WERI-Rb-1 (cell line): Measurements from ENCODE around the gene FNDC3B.

ENCODE experiments used
- DNase-seq: peaks from one replicate; pipeline ENCODE4 v3.0.0-alpha.2; 2020
- H3K27ac ChIP-seq: fragments of 250-450 bp; sonication (Bioruptor Pico); 2 replicates; pipeline ENCODE4 v1.5.1; 2020; ENCODE audit warnings: mild to moderate bottlenecking, moderate library complexity
- H3K27me3 ChIP-seq: fragments of 250-450 bp; sonication (Bioruptor Pico); 2 replicates; pipeline ENCODE4 v1.5.1; 2021; ENCODE audit warnings: mild to moderate bottlenecking, low read depth, moderate library complexity; ENCODE audit not compliant: insufficient read depth, severe bottlenecking
- H3K36me3 ChIP-seq: fragments of 250-450 bp; sonication (Bioruptor Pico); 2 replicates; pipeline ENCODE4 v1.5.1; 2020; ENCODE audit warnings: mild to moderate bottlenecking, moderate library complexity
- H3K4me3 ChIP-seq: 2 replicates; pipeline ENCODE4 v1.5.1; 2011; ENCODE audit warnings: low read depth, mild to moderate bottlenecking, control low read depth, low read length
- H3K9me3 ChIP-seq: fragments of 250-450 bp; sonication (Bioruptor Pico); 2 replicates; pipeline ENCODE4 v1.5.1; 2021; ENCODE audit warnings: mild to moderate bottlenecking, moderate library complexity; ENCODE audit not compliant: severe bottlenecking
- TF ChIP-seq, protein P1 (sequence below): IDR thresholded peaks from 2 replicates; pipeline ENCODE4 v1.5.1; 2011; ENCODE audit warnings: low read depth, mild to moderate bottlenecking, control low read depth, inconsistent platforms, low read length

FNDC3B gene

DNA sequence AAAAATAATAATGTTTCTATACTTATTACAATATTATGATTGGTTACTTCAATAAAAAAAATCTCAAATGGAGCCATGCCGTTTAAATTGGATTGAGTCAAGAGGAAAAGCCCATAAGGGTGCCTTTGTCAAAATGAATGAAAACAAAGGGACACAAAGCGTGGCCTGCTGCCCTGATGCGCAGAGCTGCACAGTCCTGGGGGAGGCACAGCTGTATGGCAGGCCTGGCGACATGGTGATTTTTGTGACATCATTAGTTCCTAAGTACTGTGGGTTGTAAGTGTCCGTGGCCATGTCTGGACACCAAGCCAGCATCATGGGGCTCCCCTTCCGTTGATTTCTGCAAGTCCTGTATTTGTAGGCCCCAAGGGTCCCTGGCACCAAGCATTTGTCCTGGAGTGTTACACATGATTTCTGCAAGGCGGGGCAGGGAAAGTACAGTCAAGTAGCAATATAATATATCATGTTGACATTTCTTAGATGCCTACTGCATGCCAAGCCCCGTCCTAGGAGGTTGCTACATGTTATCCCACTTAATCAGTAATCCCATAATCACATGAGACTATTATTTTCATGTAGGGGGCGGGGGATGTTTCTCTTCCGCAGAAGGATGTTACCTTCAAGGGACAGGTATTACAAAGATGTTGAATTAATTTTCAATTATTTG is 349.2 kb downstream of the FNDC3B start:
- H3K27me3 ChIP-seq = no peaks in the 10 kb centered on the region
- H3K9me3 ChIP-seq = no peaks in the 10 kb centered on the region
- TF ChIP-seq, protein P1, sequence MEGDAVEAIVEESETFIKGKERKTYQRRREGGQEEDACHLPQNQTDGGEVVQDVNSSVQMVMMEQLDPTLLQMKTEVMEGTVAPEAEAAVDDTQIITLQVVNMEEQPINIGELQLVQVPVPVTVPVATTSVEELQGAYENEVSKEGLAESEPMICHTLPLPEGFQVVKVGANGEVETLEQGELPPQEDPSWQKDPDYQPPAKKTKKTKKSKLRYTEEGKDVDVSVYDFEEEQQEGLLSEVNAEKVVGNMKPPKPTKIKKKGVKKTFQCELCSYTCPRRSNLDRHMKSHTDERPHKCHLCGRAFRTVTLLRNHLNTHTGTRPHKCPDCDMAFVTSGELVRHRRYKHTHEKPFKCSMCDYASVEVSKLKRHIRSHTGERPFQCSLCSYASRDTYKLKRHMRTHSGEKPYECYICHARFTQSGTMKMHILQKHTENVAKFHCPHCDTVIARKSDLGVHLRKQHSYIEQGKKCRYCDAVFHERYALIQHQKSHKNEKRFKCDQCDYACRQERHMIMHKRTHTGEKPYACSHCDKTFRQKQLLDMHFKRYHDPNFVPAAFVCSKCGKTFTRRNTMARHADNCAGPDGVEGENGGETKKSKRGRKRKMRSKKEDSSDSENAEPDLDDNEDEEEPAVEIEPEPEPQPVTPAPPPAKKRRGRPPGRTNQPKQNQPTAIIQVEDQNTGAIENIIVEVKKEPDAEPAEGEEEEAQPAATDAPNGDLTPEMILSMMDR = no peak
- DNase-seq = no peak
- no peaks in the 10 kb centered on the region for H3K36me3 ChIP-seq
- no peak overlapping the region for H3K4me3 ChIP-seq
- H3K27ac ChIP-seq = no peak overlapping the region

DNA sequence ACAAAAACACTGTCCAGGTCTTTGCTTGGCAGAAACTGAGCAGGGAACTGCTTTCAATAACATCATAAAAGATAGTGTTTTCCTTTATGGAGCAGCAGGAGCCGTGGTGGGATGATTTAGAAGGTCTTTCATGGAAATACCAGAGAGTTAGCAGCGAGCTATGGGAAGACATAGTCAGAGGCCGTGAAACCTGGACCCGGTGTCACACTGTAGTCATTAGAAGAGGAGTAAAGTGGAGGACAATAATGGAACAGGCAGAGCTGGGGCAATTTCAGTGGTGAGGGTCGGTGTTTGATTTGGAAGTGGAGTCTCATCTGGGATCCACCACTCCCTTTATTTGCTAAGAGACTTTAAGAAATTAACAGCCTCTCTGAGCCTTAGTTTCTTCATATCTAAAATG is 351.4 kb downstream of the FNDC3B start:
- no peaks in the 10 kb centered on the region for H3K36me3 ChIP-seq
- TF ChIP-seq, protein P1 = no peak

DNA sequence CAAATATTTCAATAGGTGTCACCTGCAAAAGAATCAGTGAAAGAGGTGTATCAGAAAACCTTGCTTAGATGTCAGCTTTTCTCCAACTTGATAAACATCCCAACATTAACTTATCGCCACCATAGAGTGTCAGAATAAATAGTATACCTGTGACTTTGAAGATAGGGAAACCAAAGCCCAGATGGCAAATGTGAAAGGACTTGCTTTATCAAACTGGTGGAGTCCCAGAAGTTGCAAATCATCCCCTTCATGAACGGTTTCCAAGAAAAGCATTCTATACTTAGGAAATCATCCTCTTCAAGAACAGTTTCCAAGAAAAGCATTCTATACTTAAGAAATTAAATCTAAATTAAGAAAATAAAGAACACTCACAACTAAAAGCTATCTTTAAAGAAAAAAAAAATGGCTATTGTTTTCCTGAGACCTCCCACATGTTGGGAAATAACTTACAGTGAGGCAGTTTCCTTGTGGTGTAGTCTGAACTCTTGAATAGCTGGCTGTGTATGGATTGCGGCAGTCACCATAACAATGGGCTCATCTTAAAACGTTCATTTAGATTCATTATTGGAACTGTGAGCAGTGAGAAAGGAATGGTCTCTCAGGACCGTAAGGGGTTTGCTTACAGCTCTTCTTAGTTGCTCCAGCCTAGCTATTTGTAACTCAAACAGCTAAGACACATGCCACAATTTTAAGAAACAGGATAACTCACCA is 352.4 kb downstream of the FNDC3B start:
- TF ChIP-seq, protein P1 = no peak
- H3K9me3 ChIP-seq = no peaks in the 10 kb centered on the region
- no peak for DNase-seq
- no peak overlapping the region for H3K4me3 ChIP-seq
- H3K36me3 ChIP-seq = no peaks in the 10 kb centered on the region
- H3K27me3 ChIP-seq = no peaks in the 10 kb centered on the region
- no peak overlapping the region for H3K27ac ChIP-seq

More for the DNA sequence above, 351.4 kb downstream of the FNDC3B start:
- Histone ChIP-seq H3K4me3 (no peak overlapping the region), H3K27ac (no peak overlapping the region), H3K9me3 (no peaks in the 10 kb centered on the region), H3K27me3 (no peaks in the 10 kb centered on the region)
- DNase-seq = no peak

DNA sequence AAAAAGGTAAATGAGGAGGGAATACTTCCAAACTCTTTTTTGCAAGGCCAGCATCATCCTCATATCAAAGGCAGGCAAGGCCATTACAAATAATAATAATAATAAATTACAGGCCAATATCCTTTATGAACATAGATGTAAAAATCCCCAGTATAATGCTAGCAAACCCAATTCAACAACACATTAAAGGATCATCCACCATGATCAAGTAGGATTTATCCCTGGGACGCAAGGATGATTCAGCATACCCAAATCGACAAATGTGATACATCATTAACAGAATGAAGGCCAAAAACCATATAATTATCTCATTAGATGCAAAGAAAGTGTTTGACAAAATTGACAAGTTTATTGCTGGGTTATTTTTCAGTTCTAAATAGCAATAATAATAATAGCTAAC is 355.3 kb downstream of the FNDC3B start:
- Histone ChIP-seq H3K4me3 (no peak overlapping the region), H3K36me3 (no peaks in the 10 kb centered on the region), H3K27me3 (no peaks in the 10 kb centered on the region), H3K9me3 (no peaks in the 10 kb centered on the region), H3K27ac (no peak overlapping the region)
- no peak for DNase-seq
- TF ChIP-seq, protein P1 = no peak

DNA sequence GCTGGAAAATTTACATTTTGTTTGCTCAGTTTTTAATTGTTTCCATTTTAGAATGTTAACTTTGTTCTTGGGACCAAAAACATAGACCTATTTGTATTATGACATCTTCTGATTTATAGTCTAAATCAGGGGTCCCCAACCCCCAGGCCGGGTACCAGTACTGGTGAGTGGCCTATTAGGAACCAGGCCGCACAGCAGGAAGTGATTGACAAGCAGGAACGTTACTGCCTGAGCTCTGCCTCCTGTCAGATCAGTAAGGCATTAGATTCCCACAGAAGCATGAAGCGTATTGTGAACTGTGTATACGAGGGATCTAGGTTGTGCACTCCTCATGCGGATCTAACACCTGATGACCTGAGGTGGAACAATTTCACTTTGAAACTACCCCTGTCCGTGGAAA is 357.0 kb downstream of the FNDC3B start:
- no peaks in the 10 kb centered on the region for H3K36me3 ChIP-seq
- no peak overlapping the region for H3K4me3 ChIP-seq
- TF ChIP-seq, protein P1 = no peak
- no peaks in the 10 kb centered on the region for H3K27me3 ChIP-seq
- DNase-seq = no peak
- no peaks in the 10 kb centered on the region for H3K9me3 ChIP-seq
- H3K27ac ChIP-seq = no peak overlapping the region
